Activated gamma-delta T cell treated with anti-CD3 and anti-CD28 coated beads, Interleukin-2, amount 50 U/mL, for 16 hours (primary cell): Measurements from ENCODE around the gene RPS6KA4.
"Not testable (repeated sequence)": the region's sequence is repeated elsewhere in the genome, so short reads cannot be mapped to it uniquely, and the experiment has no call there.

Experiments
- DNase-seq: peaks from one replicate; pipeline ENCODE4 v3.0.0-alpha.2; 2020; ENCODE audit warnings: low read depth

Gene RPS6KA4

DNA sequence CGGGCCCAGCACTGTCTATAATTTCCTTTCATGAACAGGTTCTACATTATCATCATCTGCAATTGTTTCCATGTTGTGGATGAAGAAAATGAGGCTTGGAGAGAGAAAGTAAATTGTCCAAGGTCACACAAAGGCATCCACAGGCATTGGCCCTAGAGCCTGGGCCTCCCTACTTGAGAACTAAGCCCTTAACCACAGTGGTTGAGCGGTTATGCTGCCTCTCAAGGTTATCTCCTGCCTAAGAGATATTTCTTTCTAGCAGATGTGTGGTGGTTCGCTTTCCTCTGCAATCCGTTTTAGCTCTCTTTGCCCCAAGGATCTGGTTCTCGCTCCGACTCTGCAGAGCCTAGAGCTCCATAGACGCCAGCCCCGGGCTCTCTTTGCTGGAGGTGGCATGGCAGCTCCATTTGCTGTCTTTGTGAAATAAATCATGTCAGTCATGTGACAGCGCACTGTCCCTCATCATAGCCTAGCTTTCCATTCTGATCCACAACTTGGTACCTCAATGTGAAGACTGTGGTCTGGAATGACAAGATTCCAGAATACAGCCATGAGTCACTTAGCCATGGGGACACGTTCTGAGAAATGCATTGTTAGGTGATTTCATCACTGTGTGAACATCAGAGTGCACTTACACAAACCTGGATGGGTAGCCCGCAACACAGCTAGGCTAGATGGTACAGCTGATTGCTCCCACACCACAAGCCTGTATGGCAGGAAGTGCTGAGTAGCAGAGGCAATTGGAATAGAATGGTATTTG, 27.2 kb downstream of the RPS6KA4 start:
- no peak for DNase-seq

DNA sequence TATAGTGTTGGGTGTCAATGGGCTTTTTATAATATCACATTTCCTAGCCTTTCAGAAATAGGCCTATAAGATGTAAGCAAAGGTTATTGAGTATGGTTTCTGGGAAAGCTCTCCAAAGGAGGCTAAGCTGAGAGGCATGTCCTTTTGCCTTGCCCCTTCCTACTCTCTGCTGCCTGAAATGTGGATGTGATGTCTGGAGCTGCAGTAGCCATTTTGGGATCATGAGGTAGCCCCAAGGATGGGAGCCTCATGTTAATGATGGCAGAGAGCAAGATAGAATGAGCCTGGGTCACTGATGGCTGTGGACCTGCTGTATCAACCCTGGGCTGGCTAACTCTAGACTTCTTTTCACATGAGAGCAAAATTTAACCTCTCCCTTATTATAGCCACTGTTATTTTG, 29.0 kb downstream of the RPS6KA4 start:
- no peak for DNase-seq

DNA sequence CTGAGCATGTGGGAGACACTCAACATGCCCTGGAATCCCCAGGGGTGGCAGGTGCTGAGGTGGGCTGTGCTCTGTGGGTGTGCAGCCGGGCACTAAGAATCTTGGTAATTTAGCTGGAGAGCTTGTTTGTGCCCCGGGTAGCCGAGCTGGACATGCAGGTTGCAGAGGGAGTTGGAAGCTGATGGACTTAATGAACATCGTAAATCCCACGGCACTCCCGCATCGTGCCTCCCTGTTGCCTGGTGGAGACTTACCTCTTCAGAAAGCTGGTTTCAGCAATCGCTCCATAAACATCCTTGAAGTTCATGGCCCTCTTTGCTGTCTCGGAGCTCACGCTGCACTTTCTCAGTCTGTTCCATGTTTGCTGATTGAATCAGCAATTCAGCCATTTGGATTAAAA, 29.9 kb downstream of the RPS6KA4 start:
- DNase-seq: no peak

DNA sequence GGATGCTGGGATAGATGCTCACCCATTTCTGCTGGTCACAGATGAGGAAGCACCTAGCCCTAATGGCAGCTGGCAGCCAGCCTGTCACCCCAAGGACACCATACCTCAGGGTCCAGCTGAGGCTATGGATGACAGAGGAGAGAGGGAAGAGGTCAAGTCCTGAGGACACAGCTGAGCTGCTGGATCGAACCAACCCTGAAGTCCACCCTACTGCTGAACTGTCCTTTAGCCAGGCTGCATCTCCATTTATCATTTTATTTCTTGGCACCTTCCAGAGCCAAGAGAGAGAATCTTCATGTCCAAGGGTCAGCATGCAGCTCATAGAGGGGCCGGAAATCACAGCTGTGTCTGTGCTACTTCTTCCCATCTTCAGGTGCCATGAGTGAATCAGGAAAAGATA, 30.9 kb downstream of the RPS6KA4 start:
- no peak for DNase-seq

DNA sequence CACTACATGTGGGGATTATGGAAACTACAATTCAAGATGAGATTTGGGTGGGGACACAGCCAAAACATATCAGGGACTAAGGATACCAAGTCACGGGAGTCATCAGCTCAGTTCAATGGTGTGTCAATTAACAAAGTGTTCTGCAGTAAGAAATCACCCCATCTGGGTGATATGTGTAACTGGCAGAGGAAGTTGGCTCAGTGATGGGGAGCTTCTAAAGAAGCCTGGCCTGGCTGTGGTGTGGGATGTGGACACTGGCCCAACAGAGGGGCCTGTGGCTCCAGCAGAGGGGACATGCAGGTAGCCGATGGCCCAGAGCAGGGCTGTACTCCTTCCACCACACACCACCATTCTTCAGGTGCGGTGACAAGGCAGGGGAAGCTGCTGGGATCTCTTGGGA, 31.6 kb downstream of the RPS6KA4 start:
- no peak for DNase-seq

DNA sequence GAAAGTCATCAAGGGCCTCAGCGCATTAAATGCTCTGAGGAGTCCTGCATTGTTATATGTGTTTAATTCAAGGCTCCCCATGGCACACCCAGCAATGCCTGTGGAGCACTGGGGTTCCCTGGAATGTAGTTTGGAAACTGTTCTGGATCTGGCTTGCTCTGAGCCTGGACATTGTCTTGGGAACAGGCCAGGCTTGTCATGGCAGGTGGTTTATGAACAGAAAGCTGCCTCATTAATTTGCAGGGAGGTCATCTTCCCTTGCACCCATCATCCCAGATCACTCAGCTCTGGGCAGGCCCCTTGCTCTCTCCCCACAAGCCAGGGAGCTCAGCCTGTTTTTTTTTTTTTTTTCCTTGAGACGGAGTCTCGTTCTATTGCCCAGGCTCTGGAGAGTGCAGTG, 32.9 kb downstream of the RPS6KA4 start:
- DNase-seq: no peak

DNA sequence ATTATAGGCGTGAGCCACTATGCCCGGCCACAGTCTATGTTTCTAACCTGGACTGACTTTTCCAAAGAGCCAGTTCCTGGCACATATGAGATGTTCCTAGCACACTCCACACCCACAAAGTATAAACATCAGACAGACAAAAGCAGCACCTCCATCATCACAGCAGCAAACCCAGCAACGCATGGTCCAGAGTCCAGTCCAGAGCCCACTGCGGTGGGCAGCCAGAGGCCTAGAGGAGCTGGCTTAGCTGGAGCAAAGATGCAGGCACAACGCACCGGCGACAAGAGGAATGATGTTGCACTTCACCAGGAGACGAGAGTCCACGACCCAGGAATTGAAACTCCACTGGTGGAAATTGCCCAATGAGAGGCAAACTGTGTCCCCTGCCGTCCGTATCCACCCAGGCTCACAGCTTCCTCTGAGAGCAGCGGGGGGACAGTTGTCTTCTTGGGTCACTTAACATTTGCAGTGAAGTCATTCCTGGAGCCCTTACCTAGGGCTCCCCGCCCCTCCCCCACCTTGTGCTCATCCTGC, 36.6 kb downstream of the RPS6KA4 start:
- no peak for DNase-seq

DNA sequence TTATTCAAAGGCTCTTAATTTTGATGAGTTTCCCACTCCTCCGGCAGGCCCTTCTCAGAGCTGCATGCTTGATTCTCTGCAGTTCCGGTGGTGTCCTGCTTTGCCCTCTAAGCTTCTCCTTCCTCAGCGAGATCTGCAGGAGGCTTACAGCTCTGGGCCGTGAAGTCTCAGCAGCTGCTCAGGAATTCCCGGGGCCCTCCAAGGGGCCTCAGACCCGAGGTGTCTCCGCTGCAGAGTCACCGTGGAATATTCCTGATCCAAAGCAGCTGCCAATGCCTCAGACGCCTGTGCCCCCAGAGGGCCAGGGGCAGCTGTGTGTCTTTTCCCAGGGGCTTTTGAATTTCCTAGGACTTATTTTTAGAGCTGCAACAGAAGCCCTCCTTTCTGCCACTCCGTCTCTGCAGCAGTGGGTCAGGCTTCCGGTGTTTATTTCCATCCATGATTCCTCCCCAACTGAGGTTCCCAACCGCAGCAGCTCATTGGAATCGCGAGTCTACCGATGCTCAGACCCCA, 37.2 kb downstream of the RPS6KA4 start:
- DNase-seq: no peak

DNA sequence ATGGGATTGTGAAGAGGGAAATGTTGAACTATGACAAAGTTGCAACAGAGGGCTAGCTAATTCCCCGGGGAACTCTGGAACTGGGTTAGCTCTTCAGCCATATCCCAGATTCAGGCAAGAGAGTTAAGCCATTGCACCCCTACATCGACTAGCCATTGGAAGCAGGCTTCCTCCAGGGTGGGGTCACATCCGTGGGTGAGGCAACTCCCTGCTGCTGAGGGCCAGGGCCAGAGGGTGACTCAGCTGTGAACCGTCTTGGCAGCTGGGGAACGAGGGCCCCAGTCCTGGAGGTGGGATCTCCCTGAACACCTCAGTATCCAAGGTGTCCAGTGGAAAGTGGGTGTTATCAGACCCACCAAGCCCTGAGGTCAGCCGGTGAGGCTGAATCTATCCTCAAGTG, 41.1 kb downstream of the RPS6KA4 start:
- no peak for DNase-seq

DNA sequence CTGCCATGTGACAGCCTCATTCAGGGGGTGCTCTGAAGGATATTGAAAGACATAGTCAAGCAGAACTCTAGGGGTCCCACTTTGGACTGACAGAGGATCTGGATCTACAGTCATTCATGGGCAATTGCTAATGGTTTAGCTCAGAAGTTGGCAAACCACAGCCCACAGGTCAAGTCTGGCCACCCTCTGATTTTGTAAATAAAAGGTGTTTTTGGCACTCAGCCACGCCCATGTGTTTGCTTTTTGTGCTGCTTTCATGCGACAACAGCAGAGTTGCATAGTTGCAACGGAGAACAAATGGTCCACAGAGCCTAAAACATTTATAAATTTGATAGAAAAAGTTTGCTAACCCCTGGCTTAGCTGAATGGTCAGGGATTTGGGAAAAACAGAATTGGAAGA, 41.7 kb downstream of the RPS6KA4 start:
- no peak for DNase-seq

DNA sequence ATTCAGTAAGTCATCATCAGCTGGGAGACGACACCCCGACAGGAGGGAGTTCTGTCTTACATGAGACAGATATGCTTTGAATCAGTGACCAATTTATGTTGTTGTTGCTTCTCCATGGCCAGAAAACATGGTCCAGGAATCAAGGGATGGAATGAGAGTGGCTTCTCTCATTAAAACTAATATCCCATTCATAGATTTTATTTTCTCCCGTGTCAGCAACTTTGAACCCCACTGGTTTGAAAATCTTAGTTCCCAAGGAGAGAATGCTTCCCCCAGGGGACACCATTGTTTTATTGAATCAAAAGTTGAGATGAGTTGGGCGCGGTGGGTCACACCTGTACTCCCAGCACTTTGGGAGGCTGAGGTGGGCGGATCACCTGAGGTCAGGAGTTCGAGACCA, 42.8 kb downstream of the RPS6KA4 start:
- DNase-seq: no peak

DNA sequence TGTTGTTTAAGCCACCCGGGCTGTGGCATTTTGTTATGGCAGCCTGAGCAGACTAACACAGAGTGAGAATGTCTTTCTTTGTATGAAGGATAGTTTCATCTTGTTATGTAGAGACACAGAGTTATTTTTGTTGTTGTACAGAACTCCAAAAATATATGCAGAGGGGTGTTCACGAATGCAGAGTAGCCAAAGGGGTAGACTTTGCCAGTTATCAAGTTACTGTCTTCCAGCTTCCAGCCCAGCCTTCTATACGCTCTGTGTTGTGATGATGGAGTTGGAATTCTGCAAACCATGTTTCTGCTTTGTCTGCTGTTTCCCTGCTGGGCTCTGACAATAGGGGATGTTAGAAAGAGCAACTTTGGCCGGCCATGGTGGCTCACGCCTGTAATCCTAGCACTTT, 44.1 kb downstream of the RPS6KA4 start:
- no peak for DNase-seq

DNA sequence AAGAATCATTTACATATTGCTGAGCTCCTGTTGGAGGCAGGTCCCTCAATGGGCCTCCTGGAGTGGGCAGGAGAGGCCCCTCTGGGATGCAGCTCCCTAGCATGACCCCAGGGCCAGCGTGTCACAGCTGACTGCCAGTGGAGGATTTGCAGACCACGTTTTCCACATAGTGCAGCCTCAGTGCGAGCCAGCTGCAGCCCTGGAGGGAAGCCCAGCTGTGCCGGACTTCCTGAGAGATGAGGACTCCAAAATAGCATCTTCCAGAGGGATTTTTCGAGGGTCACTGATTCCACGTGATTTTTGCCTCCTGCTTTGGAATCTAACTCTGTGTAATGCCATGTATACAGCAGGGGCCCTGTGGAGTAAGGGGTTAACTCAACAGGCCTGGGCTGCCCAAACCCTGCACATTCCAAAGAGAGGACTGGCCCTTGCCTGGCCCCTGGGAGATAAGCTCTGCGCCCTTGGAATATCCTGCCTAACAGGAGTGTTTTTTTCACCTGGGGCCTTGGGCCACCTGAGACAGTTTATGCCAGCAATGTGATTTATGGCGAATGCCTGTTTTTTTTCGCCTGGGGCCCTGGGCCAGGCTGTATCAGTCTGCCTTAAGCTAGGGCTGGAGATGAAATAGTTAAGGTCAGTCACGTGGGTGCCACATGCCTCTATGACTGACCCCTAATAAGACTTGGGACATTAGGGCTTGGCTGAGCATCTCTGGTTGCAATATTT, 47.4 kb downstream of the RPS6KA4 start:
- no peak for DNase-seq

DNA sequence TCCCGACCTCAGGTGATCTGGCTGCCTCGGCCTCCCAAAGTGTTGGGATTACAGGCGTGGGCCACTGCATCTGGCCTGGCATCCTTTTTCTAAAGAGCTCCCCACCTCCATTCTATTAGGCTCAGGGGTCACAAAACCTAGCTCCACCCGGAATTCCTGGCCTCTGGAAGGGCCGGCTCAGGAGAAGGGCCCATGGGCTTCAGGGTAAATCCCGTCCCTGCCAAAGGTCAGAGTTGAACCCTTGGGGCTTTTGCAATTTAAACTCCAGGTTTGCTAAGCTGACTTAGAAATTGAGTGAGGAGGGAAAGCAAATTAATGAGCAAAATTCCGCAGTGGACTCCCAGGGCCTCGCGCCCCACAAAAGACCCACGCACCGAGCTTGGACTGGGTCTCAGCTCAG, 48.3 kb downstream of the RPS6KA4 start:
- no peak for DNase-seq

DNA sequence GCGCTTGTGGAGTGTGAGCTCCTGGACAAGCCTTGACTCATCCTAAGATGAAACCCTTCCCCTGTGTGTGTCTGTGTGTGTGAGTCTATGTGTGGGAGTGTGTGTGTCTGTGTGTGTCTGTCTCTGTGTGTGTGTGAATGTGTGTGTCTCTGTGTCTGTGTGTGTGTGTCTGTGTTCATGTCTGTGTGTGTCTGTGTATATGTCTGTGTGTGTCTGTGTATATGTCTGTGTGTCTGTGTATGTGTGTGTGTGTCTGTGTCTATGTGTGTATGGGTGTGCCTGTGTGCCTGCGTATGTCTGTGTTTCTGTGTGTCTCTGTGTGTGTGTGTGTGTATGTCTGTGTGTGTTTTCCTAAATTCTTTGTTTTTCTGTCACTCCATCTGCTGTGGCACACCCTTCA, 48.7 kb downstream of the RPS6KA4 start:
- no peak for DNase-seq

DNA sequence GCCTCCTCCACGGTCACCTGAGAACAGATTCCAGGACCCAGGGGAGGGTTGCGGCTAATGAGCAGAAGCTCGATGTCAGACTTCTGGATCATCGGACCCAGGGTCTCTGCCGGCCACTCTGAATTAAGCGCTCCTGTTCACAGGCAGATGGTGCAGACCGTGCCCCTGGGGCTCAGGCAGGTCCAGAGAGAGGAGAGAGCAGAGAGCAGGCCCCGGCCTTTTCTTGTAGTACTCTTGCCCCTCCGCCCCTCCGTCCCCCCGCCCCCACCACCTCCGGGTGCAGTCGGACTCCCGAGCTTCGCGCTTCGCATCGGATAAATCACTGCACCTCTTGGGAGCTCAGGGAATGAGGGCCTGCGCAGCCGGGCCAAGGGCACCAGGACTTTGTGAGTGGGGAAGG, 50.3 kb downstream of the RPS6KA4 start:
- no peak for DNase-seq

DNA sequence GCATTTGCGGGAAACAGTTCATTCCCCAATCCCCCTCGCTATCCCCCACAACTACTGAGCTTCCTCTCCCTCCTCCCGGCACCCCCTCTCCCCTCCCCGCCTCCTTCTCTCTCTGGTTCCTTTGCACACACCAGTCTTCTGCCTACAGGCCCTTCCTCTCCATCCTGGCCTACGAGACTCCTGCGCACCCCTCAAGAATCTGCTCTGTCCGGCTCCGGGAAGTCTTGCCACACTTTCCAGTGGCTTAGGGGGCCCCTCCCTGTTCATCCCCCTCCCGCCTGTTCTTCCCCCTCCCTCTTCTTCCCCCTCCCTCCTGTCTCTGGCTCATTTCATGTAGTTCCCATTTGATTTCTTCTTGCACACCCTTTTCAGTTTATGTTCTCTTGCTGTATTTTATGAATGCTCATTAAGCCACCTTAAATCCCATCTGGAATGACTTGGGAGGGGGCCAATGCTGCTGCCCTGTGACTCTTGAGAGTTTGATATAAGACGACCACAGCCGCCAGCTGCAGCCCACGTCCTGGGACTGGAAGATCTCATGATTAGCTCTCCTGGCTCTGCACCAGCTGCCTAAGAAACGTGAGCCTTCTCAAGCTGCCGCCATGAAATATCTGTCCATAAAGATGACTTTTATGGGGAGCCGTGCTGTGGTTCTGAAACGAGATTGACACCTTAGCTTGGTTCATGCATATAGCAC, 50.9 kb downstream of the RPS6KA4 start:
- no peak for DNase-seq

DNA sequence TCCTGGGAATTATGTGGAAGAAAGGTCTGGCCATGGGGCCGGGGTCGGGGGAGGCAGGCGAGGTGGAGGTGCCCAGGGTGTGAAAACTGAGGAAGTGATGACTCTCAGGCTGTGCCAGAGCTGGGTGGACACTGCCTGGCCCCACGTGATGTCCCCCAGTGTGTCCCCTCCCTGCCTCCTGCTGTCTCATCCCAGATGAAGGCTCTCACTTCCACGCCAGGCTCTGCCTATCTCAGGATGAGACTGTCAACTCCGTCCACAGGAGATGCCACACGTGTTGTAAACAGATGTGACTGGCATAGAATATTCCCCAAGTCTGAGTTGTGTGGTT, 51.4 kb downstream of the RPS6KA4 start:
- DNase-seq: no peak

DNA sequence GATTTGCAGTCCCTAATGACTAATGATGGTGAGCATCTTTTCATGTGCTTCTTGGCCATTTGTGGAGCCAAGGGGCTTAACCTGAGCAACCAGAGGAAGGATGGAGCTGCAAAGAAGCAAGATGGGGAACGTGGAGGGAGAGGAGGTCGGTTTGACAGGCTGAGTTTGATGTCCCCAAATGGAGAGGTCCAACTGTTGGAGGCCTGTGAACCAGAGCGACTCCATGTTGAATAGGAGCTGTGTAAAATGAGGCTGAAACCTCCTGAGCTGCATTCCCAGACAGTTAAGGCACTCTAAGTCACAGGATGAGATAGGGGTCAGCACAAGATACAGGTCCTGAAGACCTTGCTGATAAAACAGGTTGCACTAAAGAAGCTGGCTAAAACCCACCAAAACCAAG, 54.5 kb downstream of the RPS6KA4 start:
- no peak for DNase-seq

DNA sequence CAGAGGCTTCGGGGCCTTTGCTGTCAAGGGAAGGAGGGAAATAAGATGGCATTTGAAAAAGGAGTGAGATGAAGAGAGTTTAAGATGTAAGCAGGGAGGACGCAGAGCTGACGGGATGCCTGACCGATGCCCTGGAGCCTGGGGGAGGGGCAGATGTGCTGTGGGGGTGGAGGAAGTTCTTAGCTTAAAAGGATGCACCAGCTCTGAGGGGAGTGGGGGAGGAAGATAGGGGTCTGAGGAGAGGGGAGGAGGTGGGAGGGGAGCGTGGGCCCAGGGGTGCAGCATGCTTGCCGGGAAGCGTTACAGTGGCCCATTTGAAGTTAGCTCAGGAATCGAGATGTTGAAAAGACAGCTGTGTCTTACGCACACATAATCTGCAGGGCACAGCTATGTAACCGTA, 56.3 kb downstream of the RPS6KA4 start:
- no peak for DNase-seq

DNA sequence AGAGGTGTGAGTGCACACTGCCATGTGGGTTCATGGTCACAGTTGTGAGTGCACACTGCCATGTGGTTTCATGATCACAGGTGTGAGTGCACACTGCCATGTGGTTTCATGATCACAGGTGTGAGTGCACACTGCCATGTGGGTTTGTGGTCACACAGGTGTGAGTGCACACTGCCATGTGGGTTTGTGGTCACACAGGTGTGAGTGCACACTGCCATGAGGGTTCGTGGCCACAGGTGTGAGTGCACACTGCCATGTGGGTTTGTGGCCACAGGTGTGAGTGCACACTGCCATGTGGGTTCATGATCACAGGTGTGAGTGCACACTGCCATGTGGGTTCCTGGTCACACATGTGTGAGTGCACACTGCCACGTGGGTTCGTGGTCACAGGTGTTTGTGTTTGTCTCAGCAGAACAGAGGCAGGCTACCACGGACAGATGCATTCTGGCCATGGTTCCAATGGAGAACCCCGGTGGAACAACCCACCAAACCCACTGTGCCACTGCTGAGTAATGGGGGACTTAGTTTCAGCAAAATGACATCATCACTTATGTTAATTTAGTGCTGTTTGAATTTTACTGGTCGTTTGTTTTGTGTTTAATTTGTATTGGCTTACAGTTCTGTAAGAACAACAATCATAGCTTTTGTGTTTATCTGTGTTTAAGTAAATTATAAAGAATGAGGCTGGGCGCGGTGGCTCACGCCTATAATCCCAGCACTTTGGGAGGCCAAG, 57.2 kb downstream of the RPS6KA4 start:
- DNase-seq: no peak

DNA sequence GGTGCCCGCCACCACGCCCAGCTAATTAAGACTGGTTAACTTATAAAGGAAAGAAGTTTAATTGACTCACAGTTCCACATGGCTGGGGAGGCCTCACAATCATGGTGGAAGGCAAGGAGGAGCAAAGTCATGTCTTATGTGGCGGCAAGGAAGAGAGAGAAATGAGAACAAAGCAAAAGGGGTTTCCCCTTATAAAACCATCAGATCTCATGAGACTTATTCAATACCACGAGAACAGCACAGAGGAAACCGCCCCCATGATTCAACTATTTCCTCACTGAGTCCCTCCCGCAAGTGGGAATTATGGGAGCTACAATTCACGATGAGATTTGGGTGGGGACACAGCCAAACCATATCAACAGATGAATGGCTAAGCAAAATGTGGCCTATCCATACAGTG, 59.3 kb downstream of the RPS6KA4 start:
- not testable (repeated sequence) for DNase-seq
